ENCODE measurements around the gene PSMA2.

The PSMA2 gene

DNA sequence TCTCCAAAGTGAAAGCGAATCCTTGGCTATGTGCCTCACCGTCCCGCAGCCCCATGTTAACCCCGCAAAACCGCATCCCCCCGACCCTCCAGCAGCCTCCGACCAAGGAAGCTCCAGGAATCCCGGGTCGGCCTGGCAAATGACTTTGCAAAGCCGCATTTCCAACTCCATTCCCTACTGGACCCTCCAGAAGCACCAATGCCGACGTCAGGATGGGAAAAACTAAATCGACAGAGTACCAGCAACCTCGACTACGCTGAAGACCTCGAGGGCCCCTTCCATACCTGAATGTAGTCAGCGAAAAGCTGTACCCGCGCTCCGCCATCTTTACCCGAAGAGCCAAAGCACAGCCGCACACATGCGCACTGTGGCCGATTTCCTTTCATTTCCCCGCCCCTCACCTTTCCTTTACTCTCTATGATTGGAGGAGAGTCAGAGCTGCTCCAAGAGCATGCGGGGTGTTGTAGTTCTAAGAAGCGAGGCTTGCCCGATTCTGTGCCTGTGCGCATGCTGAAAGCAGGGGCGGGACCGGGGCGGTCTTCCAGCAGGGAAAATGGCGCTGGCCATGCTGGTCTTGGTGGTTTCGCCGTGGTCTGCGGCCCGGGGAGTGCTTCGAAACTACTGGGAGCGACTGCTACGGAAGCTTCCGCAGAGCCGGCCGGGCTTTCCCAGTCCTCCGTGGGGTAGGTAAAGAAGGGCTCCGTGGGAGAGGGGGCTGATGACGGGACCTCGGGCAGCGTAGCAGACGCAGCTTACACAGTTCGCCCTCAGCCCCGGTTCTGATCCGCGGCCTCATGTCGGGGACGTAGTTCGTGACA lies at the start of gene PSMA2, which contains the start of gene MRPL32:
Gene PSMA2, minus strand, starts transcription at position 341 of the 818 bp plus-strand sequence. Its CDS starts 16 bp downstream, at position 325.
Gene MRPL32, plus strand, starts transcription at position 543 of the 818 bp plus-strand sequence. Its CDS starts 11 bp downstream, at position 554.
- peak; percentile 97 for DNase-seq

DNA sequence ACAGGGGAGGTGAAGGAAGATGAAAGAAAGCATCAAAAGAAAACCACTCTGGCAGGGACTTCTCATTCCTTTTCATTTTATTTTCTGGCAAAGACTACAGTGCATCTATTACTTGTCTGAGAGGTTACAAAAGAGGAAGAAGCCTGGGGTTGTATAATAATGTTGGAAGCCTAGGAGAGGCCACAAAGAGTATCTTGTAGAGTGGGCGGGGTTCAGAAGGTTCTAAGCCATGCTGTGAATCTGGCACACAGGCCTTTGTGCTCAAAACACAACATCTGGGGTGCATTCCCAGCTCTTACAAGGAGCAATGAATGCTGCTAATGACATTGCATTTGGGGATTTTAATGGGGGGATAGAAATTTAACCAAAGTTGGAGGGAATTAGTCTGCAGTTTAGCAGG lies 49.6 kb upstream of the PSMA2 start:
- no peak for DNase-seq

DNA sequence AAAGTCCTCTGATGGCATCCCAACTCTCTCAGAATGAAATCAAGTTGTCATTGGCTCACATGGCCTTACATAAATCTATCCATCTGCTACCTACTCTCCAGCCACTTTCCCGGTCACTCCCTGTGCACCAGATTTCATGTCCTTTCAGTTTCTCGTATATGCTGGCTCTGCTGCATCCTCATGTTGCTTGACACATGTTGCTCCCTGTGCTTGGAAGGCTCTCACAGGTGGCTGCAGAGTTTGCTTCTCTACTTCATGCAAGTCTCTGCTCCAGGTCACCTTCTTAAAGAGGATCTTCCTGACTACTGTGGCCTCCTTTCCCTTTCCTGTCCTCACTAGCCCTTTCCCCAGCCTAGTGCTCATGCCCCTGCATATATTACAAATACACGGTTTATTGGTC lies 48.5 kb upstream of the PSMA2 start:
- DNase-seq: no peak

DNA sequence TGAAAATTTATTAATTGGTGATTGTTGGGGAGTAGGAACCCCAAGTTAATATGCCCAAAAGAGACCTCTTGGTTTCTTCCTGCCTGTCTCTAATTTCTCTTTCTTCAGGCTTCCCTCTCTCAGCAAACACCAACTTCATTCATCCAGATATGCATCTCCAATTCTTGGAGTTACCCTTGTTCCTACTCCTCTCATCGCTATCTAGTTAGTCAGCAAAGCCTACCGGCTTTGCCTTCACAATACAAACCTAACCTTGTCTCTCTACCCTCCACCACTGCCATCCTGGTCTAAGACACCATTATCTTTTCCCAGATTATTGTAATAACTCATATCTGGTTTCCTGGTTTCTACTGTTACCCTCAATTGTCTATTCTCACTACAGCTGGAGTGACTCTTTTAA lies 48.1 kb upstream of the PSMA2 start:
- DNase-seq: no peak

DNA sequence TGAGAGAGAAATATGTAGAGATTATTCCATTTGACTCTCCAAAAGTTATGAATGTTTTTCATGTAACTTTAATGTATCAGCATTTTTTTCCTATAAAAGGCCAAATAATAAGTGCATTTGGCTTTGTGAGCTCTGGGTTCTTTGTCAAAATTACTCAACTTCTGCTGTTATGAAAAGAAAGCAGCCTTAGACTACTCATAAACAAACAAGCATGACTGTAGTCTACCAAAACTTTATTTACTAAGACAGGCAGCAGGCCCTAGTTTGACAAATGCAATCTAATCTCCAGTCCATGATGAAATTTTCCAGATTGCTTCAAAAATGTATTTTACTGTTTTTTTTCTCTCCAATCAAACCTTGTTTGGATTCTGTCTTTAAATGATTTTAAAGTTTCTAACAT lies 46.5 kb upstream of the PSMA2 start:
- DNase-seq: no peak

DNA sequence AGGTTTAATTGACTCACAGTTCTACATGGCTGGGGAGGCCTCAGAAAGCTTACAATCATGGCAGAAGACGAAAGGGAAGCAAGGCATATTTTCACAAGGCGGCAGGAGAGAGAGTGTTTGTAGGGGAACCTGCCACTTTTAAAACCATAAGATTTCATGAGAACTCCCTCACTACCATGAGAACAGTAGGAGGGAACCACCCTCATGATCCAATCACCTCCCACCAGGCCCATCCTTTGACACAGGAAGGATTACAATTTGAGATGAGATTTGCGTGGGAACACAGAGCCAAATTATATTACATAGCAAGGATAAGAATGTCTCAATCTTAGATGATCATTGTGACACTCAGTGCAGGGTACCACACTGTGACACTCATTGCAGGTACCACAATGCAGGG lies 44.4 kb upstream of the PSMA2 start:
- no peak for DNase-seq

DNA sequence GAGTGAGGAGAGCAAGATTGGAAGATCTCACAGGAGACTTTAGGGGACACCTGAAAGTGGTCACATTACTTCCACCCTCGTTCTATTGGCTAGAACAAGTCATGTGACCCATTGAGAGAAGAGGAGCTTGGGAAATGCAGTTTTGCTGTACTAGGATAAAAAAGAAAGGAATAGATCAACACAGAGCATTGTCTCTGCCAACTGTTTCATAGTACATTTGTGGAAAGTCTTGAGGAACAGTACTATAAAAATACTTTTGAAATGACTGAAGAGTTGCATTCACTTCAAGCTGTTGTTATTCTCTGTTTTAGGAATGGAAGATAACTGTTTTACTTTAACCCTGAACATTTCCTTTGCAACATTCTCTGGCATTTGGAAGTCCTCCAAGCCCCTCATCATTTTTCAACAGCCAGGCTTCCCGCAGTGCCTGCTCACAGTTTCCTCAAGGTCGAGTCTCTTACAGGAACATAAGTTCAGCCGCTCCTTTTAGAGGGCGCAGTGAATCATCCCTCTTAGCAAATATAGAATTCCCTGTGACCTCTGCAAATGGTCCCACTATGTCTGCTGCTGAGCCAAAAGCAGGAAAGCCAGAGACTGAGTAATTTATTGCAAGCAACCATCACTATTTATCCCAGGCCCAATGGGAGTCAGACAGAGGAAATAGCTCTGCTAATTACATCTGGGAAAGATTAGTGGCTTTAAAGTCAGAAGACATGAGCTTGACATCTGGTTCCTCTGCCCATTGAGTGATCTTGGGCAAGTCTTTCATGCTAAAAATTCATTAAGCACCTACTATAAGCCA lies 40.9 kb upstream of the PSMA2 start:
- DNase-seq: peak; percentile 64

DNA sequence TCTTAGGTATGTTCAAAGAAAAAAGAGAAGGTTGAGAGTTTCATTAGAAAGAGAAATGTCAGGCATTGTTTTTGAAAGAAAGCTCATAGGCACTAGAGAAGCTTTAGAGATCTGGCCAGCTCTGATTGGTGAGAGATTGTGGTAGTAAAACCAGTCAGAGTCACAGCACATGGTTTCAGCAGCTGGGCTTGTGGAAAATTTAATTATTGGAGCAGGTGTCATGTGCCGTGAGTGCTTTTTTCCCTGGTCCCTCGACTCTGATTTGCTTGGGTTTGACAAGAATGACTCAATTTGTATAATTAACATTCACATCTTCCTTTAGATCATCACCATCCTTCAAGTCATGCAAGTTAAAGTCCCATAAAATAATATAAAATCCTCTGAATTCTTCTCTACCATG lies 35.4 kb upstream of the PSMA2 start:
- no peak for DNase-seq

DNA sequence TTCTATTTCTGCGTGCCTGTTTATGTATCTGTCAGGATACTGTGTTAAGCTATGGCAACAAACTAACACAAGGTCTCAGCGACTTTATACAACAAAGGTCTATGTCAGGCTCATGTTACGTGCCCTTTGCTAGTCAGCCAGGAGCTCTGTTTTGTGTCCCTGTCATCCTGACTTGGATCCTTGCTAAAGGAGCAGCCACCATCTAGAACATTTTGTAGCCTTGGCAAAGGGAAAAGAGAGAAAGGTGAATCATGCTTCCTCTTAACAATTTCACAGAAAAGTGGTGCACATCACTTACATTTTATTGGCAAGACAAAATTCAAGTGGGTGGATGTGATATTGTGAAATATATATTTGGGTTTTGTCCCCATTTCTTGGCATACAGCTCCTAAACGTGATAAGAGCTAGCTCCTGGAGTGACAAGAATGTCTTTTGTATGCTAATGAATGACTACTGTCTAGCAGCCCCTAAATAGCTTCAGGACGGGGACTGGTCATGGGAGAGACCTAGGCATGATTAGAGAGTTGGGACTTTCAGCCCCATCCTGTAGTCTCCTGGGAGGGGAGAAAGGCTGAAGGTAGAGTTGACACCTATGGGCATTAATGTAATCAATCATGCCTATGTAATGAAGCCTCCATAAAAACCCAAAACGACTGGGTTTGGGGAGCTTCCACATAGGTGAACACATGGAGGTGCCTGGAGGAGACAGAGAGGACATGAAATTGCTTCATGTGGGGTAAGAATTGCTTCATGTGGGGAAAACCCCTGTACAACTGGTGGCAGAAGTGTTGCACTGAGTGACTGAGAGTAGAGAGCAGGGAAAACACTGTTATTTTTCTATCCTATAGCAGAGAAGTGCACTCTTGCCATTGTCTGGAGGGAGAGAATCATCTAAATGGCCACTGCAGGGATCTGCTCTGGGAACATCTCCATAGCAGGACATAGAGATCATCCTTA lies 33.2 kb upstream of the PSMA2 start:
- no peak for DNase-seq

DNA sequence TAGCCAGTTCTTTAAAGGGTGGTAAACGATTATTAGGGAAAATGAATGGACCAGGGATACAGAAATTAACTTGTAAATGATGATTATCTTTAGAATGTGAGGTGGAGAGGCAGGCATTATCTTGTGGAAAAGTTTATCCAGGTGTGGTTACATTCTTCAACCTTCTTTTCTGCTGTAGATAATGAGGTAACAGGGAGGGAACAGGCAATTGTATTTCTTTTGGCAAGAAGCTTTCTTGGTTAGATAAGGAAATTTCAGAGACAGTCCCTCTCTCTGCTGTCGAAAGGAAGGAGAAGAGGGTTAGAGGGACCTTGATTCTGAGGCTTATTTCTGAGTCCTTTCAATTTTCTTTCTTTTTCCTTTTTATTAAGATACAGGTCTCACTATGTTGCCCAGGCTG lies 32.3 kb upstream of the PSMA2 start:
- DNase-seq: no peak

DNA sequence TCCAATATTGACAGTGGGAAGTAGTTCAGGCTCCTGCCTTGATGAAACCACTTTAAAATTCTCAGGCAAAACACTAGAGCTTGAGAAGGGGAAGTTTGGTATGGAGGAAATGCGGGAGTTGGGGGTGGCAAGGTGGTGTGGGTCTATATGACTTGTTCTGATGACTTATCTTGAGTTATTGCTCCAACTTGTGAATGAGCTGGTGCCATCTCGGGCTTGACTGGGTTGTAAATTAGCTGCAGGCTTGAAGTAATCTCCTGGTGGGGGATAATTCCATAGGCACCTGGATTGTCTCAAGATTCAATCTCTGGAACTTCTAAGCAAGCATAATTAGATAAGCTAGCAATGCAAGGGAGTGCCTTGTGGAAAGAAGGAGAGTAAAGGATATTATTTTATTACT lies 29.2 kb upstream of the PSMA2 start:
- no peak for DNase-seq

DNA sequence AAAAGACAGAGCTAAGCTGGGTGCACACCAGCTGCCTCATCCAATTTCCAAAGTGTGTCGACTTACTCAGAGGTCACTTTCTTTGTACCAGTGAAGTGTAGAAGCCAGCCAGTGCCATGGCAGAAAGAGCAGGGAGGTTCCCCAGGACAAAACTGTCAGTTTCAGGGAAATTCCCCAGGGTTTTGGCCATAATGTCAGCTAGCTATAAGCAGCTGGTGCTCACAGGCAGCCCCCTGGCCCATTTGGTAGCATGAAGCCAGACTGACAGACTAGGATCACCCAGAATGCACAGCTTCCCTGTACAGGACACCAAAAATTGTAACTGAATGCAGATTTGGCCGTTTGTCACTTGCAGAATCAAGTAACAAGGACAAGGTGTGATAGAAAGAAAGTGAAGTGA lies 28.8 kb upstream of the PSMA2 start:
- DNase-seq: no peak

DNA sequence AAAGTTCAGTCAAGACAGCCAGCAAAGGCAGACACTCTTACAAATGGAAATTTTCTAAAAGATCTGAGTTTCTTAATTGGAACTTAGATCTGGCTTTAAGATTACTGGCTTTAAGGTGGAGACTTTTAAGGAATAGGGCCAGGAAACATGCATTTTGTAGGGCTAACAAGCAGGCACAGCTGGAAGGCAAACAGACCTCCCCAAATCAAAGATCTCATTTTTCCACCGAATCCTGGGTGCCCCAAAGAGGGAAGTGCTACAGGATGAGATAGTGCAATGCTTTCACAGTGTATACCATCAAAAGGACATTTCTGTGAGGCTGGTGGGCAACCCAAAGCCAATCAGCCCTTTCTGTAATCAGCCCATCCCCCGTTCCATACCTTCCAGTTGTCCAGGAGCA lies 27.6 kb upstream of the PSMA2 start:
- no peak for DNase-seq

DNA sequence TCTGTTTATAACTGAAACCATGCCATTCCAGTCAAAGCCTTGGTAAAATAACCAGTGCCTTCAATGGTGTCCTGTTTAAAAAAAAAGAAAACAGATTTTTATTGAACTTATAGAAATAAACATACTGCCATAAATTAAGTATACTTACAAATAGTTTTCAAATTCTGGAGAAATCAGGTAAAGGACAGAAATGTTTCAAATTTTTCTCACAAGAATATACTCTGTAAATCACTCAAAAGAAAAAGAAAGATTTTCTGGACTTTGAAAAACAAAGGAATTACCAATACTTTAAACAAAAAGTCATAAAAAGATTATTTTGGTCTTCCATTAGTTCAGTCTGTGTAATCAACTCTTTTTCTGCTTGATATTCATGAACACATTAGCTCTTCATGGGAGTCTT lies 24.1 kb upstream of the PSMA2 start:
- DNase-seq: no peak

DNA sequence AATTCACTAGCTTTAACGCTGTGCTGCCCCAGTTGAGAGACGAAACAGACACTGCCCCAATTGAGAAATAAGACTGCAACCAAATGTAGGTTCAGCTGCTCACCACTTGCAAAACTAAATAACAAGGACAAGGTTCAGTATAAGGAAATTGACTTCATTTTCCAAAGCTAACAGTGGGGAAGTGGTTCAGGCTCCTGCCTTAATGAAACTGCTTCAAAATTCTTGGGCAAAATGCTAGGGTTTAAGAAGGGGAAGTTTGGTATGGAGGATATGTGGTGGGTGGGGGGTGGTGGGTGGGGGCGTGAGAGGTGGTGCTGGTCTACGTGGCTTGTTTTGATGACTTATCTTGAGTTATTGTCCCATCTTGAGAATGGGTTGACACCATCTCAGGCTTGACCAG lies 22.0 kb upstream of the PSMA2 start:
- DNase-seq: no peak

DNA sequence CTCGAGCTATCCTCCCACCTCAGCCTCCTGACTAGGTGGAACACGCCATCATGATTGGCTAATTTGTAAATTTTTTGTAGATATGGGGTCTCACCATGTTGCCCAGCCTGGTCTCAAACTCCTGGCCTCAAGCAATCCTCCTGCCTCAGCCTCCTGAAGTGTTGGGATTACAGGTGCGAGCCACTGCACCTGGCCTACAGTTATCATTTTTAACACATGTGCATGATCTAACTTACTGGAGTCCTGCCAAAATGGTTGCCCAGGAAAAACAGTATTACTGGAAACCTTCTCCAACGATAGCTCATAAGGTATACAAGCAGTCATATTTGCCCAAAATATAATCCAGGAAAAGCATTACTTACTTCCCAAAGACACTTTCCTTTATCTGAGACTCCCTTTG lies 20.4 kb upstream of the PSMA2 start:
- DNase-seq: no peak

DNA sequence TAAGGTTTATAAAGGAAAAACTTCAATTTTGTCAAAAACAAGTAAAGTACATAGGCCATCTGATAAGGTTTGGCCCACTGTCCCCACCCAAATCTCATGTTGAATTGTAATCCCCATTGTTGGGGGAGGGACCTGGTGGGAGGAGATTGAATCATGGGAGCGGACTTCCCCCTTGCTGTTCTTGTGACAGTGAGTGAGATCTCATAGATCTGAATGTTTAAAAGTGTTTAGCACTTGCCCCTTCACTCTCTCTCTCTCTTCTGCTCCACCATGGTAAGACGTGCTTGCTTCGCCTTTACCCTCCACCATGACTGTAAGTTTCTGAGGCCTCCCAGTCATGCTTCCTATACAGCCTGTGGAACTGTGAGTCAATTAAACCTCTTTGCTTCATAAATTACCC lies 18.4 kb upstream of the PSMA2 start:
- no peak for DNase-seq

DNA sequence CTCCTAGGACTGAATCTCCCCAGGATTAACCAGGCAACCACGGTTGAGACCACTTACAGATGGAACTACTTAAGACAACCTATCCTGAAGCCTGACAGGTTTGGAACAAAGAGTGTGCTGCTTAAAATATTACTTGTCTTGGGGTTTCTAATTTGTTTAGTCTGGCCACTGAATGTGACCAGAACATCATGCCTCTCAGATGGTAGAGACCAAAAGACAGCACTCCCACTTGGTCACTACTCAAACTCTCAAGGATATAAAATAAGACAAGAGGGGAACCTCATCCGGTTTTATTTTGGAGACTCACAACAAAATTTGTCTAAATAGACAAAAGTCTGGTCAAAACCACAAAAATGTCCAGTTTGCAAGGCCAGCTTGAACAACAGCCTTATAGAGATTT lies 15.5 kb upstream of the PSMA2 start:
- DNase-seq: no peak

DNA sequence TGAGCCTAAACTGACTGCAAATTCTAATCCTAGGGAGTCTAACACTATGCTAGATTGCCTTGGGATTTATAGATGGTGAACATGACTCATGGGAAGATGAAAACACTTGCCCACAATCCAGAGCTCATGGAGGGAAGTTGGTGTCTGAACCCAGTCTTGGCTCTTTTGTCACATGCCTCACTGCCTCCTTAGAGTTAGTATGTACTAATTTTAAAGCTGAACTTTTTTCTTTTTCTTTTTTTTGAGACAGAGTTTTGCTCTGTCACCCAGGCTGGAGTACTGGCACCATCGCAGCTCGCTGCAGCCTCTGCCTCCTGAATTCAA lies 14.6 kb upstream of the PSMA2 start:
- DNase-seq: no peak

DNA sequence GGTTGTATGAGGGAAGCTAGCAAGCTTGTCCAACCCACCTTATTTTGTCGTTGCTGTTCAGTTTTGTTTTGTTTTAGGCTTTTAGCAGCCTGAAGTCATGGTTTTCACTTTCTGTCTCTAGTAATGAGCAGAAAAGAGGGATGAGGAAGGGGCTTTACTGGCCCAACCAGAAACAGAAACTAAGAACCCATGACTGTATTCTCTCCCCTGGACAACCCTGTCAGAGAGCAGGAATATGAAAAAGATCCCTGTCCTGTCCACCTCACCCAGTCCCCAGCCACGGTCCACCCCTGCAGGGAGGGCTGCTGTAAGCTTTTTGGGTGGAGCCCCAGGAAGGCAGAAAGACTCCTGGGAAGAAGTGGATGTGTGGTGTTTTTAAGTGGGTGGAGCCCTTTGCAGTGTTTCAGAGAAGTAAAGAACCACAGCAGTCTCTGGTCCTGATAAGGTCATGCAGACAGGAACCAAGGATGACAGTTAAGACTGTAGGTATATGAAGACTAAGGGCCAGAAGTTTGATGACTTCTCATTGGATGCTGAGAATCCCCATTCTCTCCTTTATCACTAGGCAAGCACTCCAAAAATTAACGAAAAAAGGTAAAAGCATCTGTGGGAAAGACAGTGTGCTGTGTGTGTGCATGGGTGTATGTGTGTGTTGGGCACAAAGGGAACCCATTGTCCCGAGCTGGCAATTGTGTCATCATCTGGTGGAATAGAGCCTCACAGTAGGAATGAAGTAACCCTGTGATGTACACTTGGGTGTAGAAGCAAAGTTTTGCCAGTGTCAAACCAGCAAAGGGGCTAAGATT lies 14.1 kb upstream of the PSMA2 start:
- DNase-seq: no peak

DNA sequence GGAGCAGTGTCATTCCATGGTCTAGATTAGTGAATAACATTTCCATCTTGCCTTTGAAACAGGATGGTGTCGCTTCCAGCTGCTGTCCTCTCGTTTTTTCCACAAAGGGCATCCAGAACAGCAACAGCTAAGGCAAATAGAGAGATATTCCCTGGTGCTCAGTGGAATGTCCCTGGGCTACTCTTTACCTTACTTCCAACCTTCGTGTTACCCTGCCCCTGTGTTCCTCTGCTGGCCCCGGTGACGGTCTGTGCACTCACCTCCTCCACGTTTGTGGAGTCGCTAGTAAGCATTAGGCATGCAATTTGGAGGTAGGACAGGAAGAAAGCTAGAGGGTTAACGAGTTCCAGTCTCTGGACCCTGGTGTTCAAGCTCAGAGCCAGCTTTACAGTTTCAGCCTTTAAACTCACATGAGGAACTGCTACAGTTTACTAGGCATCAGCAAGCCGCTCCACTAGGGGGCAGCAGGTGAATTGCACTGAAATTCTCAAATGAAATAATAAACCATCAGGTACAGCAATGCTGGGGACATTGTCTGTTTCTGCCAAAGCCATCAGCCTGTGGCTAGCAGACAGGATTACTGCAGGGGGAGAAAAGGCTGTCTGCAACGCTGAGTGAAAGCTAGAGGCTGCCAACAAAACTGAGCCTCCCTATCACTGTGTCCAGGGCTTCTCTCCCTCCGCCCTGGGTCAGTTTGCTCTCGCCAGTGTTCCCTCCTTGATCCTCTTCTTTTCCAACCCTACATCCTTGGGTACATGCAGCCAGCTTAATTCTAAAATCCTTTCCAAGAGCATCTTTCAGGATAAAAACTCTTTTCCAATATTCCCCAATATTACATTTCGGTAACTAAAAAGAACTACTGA lies 9.2 kb upstream of the PSMA2 start:
- DNase-seq: peak; percentile 72

Data from left hindlimb (tissue), 1 donor.